Epithelial cell of esophagus (primary cell): Measurements from ENCODE around the gene ANKRD37.

ENCODE experiments used
- DNase-seq: peaks from one replicate; pipeline ENCODE4 v3.0.0; 2010; ENCODE audit warnings: low read depth
- H3K4me3 ChIP-seq: 2 replicates; pipeline ENCODE4 v1.5.1; 2011; ENCODE audit warnings: mild to moderate bottlenecking, low read length, control low read depth
- CTCF ChIP-seq: IDR thresholded peaks from 2 replicates; pipeline ENCODE4 v1.5.1; 2011; ENCODE audit warnings: low read depth, mild to moderate bottlenecking, low read length, control low read depth, inconsistent platforms; ENCODE audit not compliant: insufficient read depth; ENCODE audit errors: missing control alignments

Gene ANKRD37

GRCh38 chr4:185426960-185427688 is 30.5 kb downstream of the ANKRD37 start:
- H3K4me3 ChIP-seq, result no peak overlapping the region
- no peak for TF ChIP-seq CTCF
- DNase-seq, result peak; percentile 51

- TF ChIP-seq CTCF, result no peak
- H3K4me3 ChIP-seq, result no peak overlapping the region
- no peak for DNase-seq
Measured at GRCh38 chr4:185429660-185430059, 33.0 kb downstream of the ANKRD37 start.

GRCh38 chr4:185435466-185435865 is 38.8 kb downstream of the ANKRD37 start:
- H3K4me3 ChIP-seq, result no peak overlapping the region
- no peak for TF ChIP-seq CTCF
- DNase-seq, result no peak

GRCh38 chr4:185437809-185438208 is 41.2 kb downstream of the ANKRD37 start:
- DNase-seq, result no peak
- H3K4me3 ChIP-seq, result no peak overlapping the region
- no peak for TF ChIP-seq CTCF

GRCh38 chr4:185441479-185441878 is 44.8 kb downstream of the ANKRD37 start:
- TF ChIP-seq CTCF, result no peak
- DNase-seq, result no peak
- no peak overlapping the region for H3K4me3 ChIP-seq

- DNase-seq, result no peak
- TF ChIP-seq CTCF, result no peak
- no peak overlapping the region for H3K4me3 ChIP-seq
Measured at GRCh38 chr4:185445209-185445608, 48.6 kb downstream of the ANKRD37 start.
